ENCODE data around the gene B3GALT4.
A peak's percentile ranks its signal among the peaks of the same experiment; 100 is the strongest.

B3GALT4 gene

GRCh38 chr6:33319939-33320314, 43.0 kb downstream of the B3GALT4 start:
- in situ Hi-C loops (cut with MboI; ENCODE audit: low sequenced_read_pairs): no loop called here
- no peaks in the 10 kb centered on the region for H3K27me3 ChIP-seq (ENCODE audit: low read depth)
- H3K36me3 ChIP-seq (replicated peaks): peaks cover 33% of the 10 kb centered on the region
- H3K4me3 ChIP-seq: no peak overlapping the region
- H3K9me3 ChIP-seq: no peaks in the 10 kb centered on the region
- H3K4me1 ChIP-seq: peaks cover 18% of the 10 kb centered on the region
- no peak for DNase-seq (ENCODE audit: low spot score in 2 of 2)

- H3K4me1 ChIP-seq: peaks cover 16% of the 10 kb centered on the region
- no peaks in the 10 kb centered on the region for H3K9me3 ChIP-seq
- in situ Hi-C loops (cut with MboI; ENCODE audit: low sequenced_read_pairs): no loop called here
- H3K4me3 ChIP-seq: no peak overlapping the region
- peaks cover 33% of the 10 kb centered on the region for H3K36me3 ChIP-seq (replicated peaks)
- DNase-seq (ENCODE audit: low spot score in 2 of 2): no peak
- H3K27me3 ChIP-seq (ENCODE audit: low read depth): no peaks in the 10 kb centered on the region
Observed at GRCh38 chr6:33320315-33321181, 43.6 kb downstream of the B3GALT4 start.

GRCh38 chr6:33321227-33321626, 44.3 kb downstream of the B3GALT4 start:
- DNase-seq (ENCODE audit: low spot score in 2 of 2): no peak
- peaks cover 16% of the 10 kb centered on the region for H3K4me1 ChIP-seq
- H3K4me3 ChIP-seq: no peak overlapping the region
- peaks cover 33% of the 10 kb centered on the region for H3K36me3 ChIP-seq (replicated peaks)
- no peaks in the 10 kb centered on the region for H3K9me3 ChIP-seq
- H3K27me3 ChIP-seq (ENCODE audit: low read depth): no peaks in the 10 kb centered on the region
- in situ Hi-C loops (cut with MboI; ENCODE audit: low sequenced_read_pairs): no loop called here

GRCh38 chr6:33323623-33323948, 46.7 kb downstream of the B3GALT4 start:
- Histone ChIP-seq H3K27me3 (ENCODE audit: low read depth) (no peaks in the 10 kb centered on the region), H3K9me3 (no peaks in the 10 kb centered on the region), H3K36me3 (replicated peaks) (peaks cover 32% of the 10 kb centered on the region), H3K4me1 (peaks cover 13% of the 10 kb centered on the region), H3K4me3 (peak overlapping the region; percentile 55)
- no peak for DNase-seq (ENCODE audit: low spot score in 2 of 2)
- in situ Hi-C loops (cut with MboI; ENCODE audit: low sequenced_read_pairs): no loop called here

GRCh38 chr6:33324125-33324524, 47.2 kb downstream of the B3GALT4 start:
- H3K9me3 ChIP-seq: no peaks in the 10 kb centered on the region
- DNase-seq (ENCODE audit: low spot score in 2 of 2): no peak
- H3K36me3 ChIP-seq (replicated peaks): peaks cover 27% of the 10 kb centered on the region
- in situ Hi-C loops (cut with MboI; ENCODE audit: low sequenced_read_pairs): no loop called here
- no peaks in the 10 kb centered on the region for H3K27me3 ChIP-seq (ENCODE audit: low read depth)
- H3K4me1 ChIP-seq: peaks cover 11% of the 10 kb centered on the region
- H3K4me3 ChIP-seq: peak overlapping the region; percentile 55

Measured in HAP-1 (cell line).